HepG2 (cell line): ENCODE results near the gene COL4A2. TPM values are rescaled to one million over a fixed set of nuclear protein-coding genes. Genes with fewer than 3 reads are reported as not detected.

Experiments
- ATAC-seq: fragments of 200-7000 bp; cut with Tn5 transposase; 3 replicates; pipeline ENCODE4 v1.9.1; 2020; ENCODE audit warnings: mild to moderate bottlenecking, moderate library complexity
- BruUV-seq: library from RNA; stranded (reverse); fragments of 400-500 nt; replicated peaks from 2 replicates; lab custom pipeline; 2021; lab: Mats Ljungman, UMichigan
- CTCF ChIA-PET: fragments of 300-600 bp; formaldehyde crosslinking; extraction: SDS; loops from one replicate; lab custom pipeline; 2021; ENCODE audit warnings: low total read pairs, inconsistent platforms, low intra/inter-chr PET ratio; lab: Yijun Ruan, JAX
- POLR2A ChIA-PET: fragments of 350-600 bp; sonication (Branson Sonifier 250); formaldehyde crosslinking; loops from one replicate; lab custom pipeline; 2020; ENCODE audit warnings: antibody characterized with exemption, inconsistent platforms; lab: Yijun Ruan, JAX
- DNase-seq: peaks from one replicate; pipeline ENCODE4 v3.0.0-alpha.2; 2015; ENCODE audit warnings: low spot score
- FAIRE-seq: peaks from 3 replicates; lab custom pipeline; 2011; peaks lifted over from hg19 to GRCh38; lab: Jason Lieb, UNC
- H2AFZ ChIP-seq: one replicate; pipeline ENCODE4 v1.6.1; 2011; ENCODE audit warnings: low read length, inconsistent platforms
- H3K27ac ChIP-seq: fragments of 300-600 bp; 3 replicates; pipeline ENCODE4 v1.8.0; 2011; ENCODE audit warnings: mixed run types, mild to moderate bottlenecking, mixed read lengths, low read length, inconsistent platforms; ENCODE audit not compliant: insufficient read depth; ENCODE audit errors: extremely low read length
- H3K27me3 ChIP-seq, 2 experiments: fragments of 200-600 bp in 1 of 2; 2 replicates in 1 of 2; 3 replicates in 1 of 2; pipeline versions ENCODE4 v1.6.0 to v1.8.0; 2011; ENCODE audit warnings: low read length in 2 of 2, mild to moderate bottlenecking in 2 of 2, moderate library complexity in 2 of 2, inconsistent platforms in 1 of 2; ENCODE audit not compliant: insufficient read depth in 2 of 2, control insufficient read depth in 1 of 2
- H3K36me3 ChIP-seq, 2 experiments: fragments of 200-600 bp in 1 of 2; replicated peaks in 1 of 2; 2 replicates in 1 of 2; 3 replicates in 1 of 2; pipeline versions ENCODE4 v1.5.1 to v1.8.0; 2011; ENCODE audit warnings: low read length in 2 of 2, inconsistent platforms in 1 of 2; ENCODE audit not compliant: insufficient read depth in 2 of 2, control insufficient read depth in 1 of 2
- H3K4me1 ChIP-seq: 2 replicates; pipeline ENCODE4 v1.5.1; 2012; ENCODE audit warnings: low read length, inconsistent platforms; ENCODE audit not compliant: insufficient read depth
- H3K4me2 ChIP-seq: 2 replicates; pipeline ENCODE4 v1.6.0; 2011; ENCODE audit warnings: low read depth, low read length, inconsistent platforms
- H3K4me3 ChIP-seq, 3 experiments: fragments of 200-600 bp in 1 of 3; sonication (generic), shearing (Covaris generic) in 1 of 3; replicated peaks in 1 of 3; 2 replicates each; pipeline ENCODE4 v1.5.1; 2011 to 2016; ENCODE audit warnings: low read length in 3 of 3, inconsistent platforms in 2 of 3, low read depth in 2 of 3, mild to moderate bottlenecking in 2 of 3, control low read depth in 1 of 3, mixed read lengths in 1 of 3; ENCODE audit not compliant: insufficient read depth in 1 of 3
- H3K79me2 ChIP-seq: one replicate; pipeline ENCODE4 v1.6.1; 2011; ENCODE audit warnings: low read length, inconsistent platforms; ENCODE audit not compliant: insufficient read depth
- H3K9ac ChIP-seq: 2 replicates; pipeline ENCODE4 v1.6.0; 2011; ENCODE audit warnings: mild to moderate bottlenecking, low read depth, low read length, inconsistent platforms; ENCODE audit not compliant: insufficient read depth
- H3K9me3 ChIP-seq: 2 replicates; pipeline ENCODE4 v1.5.1; 2012; ENCODE audit warnings: mild to moderate bottlenecking, low read length
- H4K20me1 ChIP-seq: 2 replicates; pipeline ENCODE4 v1.6.0; 2011; ENCODE audit warnings: inconsistent platforms, mild to moderate bottlenecking, low read length, moderate library complexity; ENCODE audit not compliant: insufficient read depth
- AKAP8 ChIP-seq: sonication (generic); formaldehyde crosslinking; IDR thresholded peaks from 2 replicates; pipeline ENCODE4 v1.5.1; 2020; ENCODE audit warnings: mild to moderate bottlenecking, missing genetic modification reagents
- ESRRA ChIP-seq: sonication (generic); formaldehyde crosslinking; IDR thresholded peaks from 2 replicates; pipeline ENCODE4 v1.5.1; 2020; ENCODE audit warnings: mild to moderate bottlenecking, low read depth, missing genetic modification reagents
- HOMEZ ChIP-seq: IDR thresholded peaks from 2 replicates; pipeline ENCODE4 v1.6.1; 2016; ENCODE audit warnings: low read depth
- TARDBP ChIP-seq: sonication (generic); formaldehyde crosslinking; IDR thresholded peaks from 2 replicates; pipeline ENCODE4 v1.8.0; 2022; ENCODE audit warnings: mild to moderate bottlenecking, missing genetic modification reagents
- YEATS4 ChIP-seq: sonication (generic); formaldehyde crosslinking; IDR thresholded peaks from 2 replicates; pipeline ENCODE4 v1.4.0; 2020; ENCODE audit warnings: missing genetic modification reagents, borderline replicate concordance
- ZNF549 ChIP-seq: sonication (generic); formaldehyde crosslinking; IDR thresholded peaks from 2 replicates; pipeline ENCODE4 v1.5.0; 2020; ENCODE audit warnings: missing genetic modification reagents
- WGBS: methylation state at CpG from one replicate; pipeline ENCODE4 v1.1.6; 2017; ENCODE audit warnings: low lambda C conversion rate; 5-methylcytosine and 5-hydroxymethylcytosine counted together
- in situ Hi-C: cut with HindIII; loops from 2 replicates; pipeline ENCODE4 v1.10.0; 2017; ENCODE audit warnings: low pct_unique_long_range_greater_than_20kb; ENCODE audit not compliant: extremely low pct_ligation_motif_present
- intact Hi-C: fragments of 100-400 bp; cut with micrococcal nuclease; formaldehyde crosslinking; loops from one replicate; pipeline ENCODE4 v1.10.0; 2022; ENCODE audit not compliant: unreplicated experiment
- polyA plus RNA-seq, 8 experiments: library from polyadenylated mRNA; depleted of rRNA in 3 of 8; stranded (reverse) in 7 of 8; unstranded in 1 of 8; fragments of >200 nt; fragmentation: Illumina TruSeq in 4 of 8; extraction: Trizol in 4 of 8; gene quantifications; 2 replicates each; pipeline versions ENCODE4 v1.2.1 to v1.2.3, GENCODE V29; 2011 to 2016; ENCODE audit warnings: low read depth in 4 of 8, missing spikeins in 1 of 8, mixed read lengths in 1 of 8; ENCODE audit not compliant: insufficient read depth in 1 of 8
- total RNA-seq, 5 experiments: library from RNA; depleted of rRNA; stranded (reverse); fragments of >200 nt; fragmentation: Illumina TruSeq; extraction: Trizol; gene quantifications; 2 replicates each; pipeline ENCODE4 v1.2.3, GENCODE V29; 2016; ENCODE audit warnings: low read depth in 1 of 5
- TF ChIP-seq, protein P1 (sequence below): sonication (generic); formaldehyde crosslinking; IDR thresholded peaks from 2 replicates; pipeline ENCODE4 v1.4.0; 2020; ENCODE audit warnings: missing genetic modification reagents

The COL4A2 gene
- total and polyA plus RNA-seq, 2 of the 13 experiments (the other 11 are each of a cell fraction or from before 2014, with no cell fraction given) = 0.22 to 1.9 TPM

GRCh38 chr13:110467516-110468110 is 160.5 kb downstream of the COL4A2 start (continued):
- TF ChIP-seq HOMEZ (CRISPR knock-in tag) (no peak), YEATS4 (CRISPR knock-in tag) (no peak)
- TF ChIP-seq, all 625 proteins: peak for 0

- DNase-seq = no peak
- POLR2A ChIA-PET = no interaction called here
- no TSS peak for BruUV-seq
- no peaks in the 10 kb centered on the region for H4K20me1 ChIP-seq
- CTCF ChIA-PET = no interaction called here
- in situ Hi-C loops (no loop called here), intact Hi-C loops (no loop called here)
- no peaks in the 10 kb centered on the region for H3K36me3 ChIP-seq
- 39% methylated on average over 5 of the region's 8 CpGs for WGBS
- no peaks in the 10 kb centered on the region for H3K4me1 ChIP-seq
- TF ChIP-seq, protein P1, sequence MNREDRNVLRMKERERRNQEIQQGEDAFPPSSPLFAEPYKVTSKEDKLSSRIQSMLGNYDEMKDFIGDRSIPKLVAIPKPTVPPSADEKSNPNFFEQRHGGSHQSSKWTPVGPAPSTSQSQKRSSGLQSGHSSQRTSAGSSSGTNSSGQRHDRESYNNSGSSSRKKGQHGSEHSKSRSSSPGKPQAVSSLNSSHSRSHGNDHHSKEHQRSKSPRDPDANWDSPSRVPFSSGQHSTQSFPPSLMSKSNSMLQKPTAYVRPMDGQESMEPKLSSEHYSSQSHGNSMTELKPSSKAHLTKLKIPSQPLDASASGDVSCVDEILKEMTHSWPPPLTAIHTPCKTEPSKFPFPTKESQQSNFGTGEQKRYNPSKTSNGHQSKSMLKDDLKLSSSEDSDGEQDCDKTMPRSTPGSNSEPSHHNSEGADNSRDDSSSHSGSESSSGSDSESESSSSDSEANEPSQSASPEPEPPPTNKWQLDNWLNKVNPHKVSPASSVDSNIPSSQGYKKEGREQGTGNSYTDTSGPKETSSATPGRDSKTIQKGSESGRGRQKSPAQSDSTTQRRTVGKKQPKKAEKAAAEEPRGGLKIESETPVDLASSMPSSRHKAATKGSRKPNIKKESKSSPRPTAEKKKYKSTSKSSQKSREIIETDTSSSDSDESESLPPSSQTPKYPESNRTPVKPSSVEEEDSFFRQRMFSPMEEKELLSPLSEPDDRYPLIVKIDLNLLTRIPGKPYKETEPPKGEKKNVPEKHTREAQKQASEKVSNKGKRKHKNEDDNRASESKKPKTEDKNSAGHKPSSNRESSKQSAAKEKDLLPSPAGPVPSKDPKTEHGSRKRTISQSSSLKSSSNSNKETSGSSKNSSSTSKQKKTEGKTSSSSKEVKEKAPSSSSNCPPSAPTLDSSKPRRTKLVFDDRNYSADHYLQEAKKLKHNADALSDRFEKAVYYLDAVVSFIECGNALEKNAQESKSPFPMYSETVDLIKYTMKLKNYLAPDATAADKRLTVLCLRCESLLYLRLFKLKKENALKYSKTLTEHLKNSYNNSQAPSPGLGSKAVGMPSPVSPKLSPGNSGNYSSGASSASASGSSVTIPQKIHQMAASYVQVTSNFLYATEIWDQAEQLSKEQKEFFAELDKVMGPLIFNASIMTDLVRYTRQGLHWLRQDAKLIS (CRISPR knock-in tag) = no peak
- TF ChIP-seq TARDBP (CRISPR knock-in tag) (no peak), ZNF549 (CRISPR knock-in tag) (no peak), ESRRA (no peak), AKAP8 (CRISPR knock-in tag) (no peak)
- H3K9me3 ChIP-seq = no peaks in the 10 kb centered on the region
- peaks cover 7 to 63% of the 10 kb centered on the region in 2 experiments for H3K27me3 ChIP-seq
- H3K4me3 ChIP-seq = no peak overlapping the region
- H3K27ac ChIP-seq = no peak overlapping the region
- ATAC-seq = no peak
- no peak for FAIRE-seq
- no peak overlapping the region for H3K9ac ChIP-seq
- H3K4me2 ChIP-seq = no peak overlapping the region
- no peaks in the 10 kb centered on the region for H3K79me2 ChIP-seq
- no peak overlapping the region for H2AFZ ChIP-seq
Observed at GRCh38 chr13:110468986-110469495, 162.0 kb downstream of the COL4A2 start.
